Non-pigmented ciliary epithelial cell (primary cell): Measurements from ENCODE around the gene RAPGEF6.
"Not testable (repeated sequence)": the region's sequence is repeated elsewhere in the genome, so short reads cannot be mapped to it uniquely, and the experiment has no call there.

Source experiments
- DNase-seq: peaks from one replicate; pipeline ENCODE4 v3.0.0-alpha.2; 2010; ENCODE audit warnings: low read depth

RAPGEF6 gene

DNA sequence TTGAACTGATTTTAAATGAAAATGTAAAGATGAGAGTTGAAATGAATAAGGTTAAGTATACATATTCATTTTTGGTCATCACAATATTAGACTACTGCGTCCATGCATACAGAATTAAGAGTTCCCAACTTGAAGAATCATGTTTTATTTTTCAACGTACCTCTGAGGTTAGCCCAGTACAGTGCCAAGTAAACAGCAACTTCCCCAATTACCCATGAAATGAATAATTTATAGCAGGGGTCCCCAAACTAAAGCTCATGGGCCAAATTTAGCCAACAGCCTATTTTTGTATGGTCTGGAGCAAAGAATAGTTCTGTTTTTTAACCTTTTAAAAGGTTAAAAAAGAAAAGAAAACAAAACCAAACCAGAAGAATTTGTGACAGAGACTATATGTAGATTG lies 203.2 kb downstream of the RAPGEF6 start:
- DNase-seq: no peak

DNA sequence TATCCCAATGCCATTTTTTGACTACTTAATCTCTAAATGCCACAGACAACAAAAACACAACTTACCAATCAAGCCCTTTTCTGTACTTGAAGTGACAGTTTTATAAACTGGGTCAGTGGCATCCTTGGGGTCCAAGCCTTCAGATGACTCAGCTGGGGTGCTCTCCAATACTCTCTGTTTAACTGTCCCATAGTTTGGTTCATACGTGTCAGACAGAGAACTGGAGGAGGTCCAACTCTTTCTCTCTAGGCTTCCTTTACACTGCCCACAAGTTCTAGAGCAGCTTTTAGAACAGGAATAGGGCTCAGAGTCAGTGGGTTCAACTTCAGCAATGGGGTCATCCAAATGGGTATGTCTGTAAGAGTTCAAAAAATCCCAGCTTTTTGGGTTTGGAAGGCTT lies 204.2 kb downstream of the RAPGEF6 start:
- no peak for DNase-seq

DNA sequence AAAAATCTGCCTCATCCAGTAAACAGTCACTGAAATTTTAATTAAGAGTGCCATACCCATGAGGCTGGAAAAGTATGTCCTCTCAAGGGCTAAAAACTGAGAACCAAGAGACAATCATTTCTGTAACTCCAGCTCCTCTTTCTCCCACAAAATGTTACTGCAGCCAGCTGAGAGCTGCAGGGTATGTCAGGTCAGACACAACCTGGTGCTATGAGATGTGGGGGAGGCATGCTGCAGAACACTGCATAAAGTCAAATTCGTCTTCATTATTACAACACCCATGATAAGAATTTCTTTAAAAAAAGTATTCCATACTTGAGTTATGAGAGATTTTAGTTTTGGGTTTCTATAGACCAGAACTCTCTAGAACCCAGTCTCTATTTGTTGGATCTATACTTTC lies 209.0 kb downstream of the RAPGEF6 start:
- DNase-seq: no peak

DNA sequence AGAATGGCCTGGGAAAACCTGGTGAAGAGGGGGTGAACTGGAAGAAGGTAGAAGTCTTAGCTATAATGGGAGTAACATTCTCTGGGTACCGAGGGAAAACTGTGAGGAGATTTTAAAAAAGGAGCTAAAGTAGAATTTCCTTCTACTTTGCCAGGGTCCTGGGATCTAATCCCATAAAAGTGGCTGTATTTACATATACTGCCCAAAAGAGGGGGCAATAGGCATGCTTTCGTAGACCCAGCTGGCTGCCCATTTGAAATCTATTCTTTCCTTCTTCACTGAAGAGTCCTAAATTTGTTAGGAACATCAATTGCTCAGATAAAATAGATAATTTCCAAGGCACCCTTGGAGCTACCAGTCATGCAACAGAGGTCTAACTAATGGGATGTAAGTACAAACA lies 212.0 kb downstream of the RAPGEF6 start:
- DNase-seq: no peak

DNA sequence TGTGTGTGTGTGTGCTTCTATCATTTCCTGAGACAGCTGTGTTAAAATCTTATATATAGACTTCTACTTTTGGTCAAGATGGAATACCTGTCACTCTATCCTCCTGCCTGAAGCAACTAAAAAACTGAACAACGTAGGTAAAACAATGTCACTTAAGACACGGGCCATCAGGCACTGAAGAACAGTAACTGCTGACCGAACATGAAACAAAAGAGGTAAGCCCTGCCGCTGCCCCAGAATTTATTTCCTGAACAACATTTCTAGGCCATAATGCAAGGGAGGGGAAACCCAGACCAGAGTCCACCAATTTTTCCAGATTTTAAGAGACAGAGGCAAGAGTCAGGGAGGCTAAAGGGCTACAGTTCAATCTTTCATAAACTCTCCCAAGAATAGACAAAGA lies 215.2 kb downstream of the RAPGEF6 start:
- no peak for DNase-seq

DNA sequence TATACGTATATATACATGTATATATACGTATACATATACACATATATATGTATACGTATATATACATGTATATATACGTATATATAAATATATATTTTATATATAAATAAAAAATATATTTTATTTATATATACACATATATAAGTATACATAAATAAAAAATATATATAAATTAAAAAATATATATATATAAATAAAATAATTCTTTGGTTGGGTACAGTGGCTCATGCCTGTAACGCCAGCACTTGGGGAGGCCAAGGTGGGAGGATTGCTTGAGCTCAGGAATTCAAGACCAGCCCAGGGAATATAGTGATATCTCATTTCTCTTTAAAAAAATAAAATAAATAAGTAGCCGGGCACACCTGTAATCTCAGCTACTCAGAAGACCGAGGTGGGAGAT lies 216.2 kb downstream of the RAPGEF6 start:
- no peak for DNase-seq

DNA sequence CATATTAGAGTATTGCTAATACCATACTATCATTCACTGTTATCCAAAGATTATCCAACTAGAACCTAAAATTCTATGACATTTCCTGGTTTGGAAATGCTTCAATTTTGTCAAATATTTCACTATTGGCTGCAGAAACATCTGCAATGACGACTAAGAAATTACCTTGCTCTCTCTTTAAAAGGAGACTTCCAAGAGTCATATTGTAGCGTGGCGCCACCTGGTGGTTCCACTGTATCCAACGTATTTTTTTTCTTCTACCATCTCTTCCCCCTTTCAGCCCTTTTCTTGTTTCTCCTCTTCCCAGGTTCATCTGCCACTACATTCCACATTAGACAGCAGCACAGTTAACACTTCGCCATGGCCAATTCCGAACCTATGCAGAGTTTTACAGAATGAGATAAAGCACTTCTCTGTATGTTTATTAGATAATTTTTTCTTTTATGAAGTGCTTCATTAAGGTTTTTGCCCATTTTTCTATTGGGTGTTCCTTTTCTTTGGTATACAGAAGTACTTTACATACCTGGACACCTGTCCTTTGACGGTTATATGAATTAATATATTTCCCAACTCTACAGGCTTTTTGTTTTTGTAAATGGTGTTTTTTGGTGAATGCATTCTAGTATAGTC lies 217.7 kb downstream of the RAPGEF6 start:
- DNase-seq: peak; percentile 35

DNA sequence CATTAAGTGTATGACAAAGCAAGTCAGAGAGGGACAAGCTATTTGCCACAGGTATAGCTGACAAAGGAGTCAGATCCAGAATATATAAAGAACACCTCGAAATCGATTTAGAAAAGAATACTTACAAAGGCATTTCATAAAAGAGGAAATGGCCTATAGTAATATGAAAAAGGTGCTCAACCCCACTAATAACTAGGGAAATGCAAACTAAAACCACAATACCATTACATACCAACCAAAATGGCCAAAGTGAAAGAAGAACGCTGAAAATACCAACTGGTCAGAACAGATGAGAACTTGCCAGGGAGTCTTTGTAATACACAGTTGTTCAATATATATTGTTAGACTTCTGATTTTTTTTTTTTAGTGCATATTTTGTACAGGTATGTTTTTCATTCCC lies 218.3 kb downstream of the RAPGEF6 start:
- DNase-seq: no peak

DNA sequence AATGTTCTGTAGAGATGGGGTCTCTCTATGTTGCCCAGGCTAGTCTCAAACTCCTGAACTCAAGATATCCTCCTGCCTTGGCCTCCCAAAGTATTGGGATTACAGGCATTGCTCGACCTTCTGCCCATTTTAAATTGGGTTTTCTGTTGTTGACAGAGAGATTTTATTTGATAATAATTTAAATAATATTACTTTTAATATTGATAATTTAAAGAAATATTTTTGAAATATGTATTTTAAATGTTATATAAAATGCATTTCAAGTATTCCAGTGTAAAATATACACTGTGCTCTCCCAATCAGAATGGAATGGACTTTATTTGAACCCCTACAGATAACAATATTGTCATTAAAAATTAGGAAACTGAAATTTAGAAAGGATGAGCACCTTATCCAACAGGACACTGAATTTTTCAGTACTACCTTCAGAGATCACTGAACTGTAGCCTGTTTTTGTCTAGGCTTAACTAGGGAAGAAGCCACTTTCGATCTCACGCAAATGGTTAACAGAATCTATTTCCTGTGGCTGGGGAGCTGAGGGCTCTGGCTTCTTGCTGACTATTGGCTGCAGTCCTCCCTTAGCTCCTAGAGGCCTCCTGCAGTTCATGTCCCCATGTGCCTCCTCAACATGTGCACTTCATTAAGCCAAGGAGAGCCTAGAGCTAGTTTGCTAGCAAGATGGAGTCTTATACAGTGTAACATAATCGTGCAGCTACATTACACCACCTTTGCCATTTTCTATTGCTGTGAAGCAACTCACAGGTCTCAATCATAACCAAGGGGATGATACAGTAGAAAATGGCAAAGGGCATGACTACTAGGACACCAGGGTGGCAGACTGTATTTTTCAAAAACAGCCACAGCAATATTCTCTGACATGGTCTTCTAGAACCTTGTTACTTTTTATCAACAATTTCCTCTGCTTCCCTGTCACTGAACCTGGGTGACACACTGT lies 221.1 kb downstream of the RAPGEF6 start:
- DNase-seq: no peak

DNA sequence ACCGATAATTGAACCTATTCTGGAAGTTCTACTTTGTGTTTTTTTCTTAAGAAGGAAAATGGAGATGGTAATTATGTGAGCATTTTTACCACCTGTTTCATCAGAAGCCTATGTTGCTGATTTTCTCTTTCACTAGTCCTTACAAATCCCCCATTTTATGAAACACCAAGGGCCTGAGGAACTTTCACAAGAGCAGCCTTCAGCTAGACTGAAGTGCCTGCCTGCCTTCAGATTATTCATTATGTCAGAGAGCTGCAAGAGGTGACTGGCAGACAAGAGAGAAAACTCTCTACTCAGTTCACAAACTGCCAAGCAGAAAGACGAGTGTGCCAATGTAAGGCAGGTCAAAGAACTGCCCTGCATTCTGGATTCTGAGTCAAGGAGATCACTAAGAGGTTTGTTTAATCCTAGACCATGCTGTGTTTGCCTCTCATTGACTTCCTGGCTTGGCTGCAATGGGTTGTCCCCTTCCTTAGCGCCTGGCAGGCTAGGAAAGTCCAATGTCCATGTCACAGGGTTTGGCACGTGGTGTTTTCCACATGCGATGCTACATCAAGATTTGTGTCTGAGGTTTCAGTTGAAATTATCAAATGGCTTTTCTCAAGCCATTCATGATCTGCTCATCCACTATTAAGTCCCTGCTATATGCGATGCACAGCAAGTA lies 227.9 kb downstream of the RAPGEF6 start:
- no peak for DNase-seq

DNA sequence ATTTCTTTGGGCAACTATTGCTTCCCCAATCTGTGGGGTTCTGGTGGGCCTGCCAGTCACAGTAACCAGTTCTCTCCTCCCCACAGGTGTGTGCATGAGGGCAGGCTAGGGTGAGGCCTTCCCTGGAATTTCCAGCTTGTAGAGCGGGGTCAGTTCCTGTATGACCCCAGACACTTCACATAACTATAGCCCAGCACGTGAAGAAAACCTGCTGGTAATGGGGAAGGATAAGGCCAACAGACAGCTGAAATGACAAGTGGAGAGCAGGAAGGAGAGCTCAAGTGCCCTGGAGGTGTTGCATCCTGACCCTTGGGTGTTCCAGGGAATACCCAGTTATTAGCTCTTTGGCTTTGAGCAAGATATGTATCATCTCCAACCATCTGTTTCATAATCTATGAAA lies 229.0 kb downstream of the RAPGEF6 start:
- no peak for DNase-seq

DNA sequence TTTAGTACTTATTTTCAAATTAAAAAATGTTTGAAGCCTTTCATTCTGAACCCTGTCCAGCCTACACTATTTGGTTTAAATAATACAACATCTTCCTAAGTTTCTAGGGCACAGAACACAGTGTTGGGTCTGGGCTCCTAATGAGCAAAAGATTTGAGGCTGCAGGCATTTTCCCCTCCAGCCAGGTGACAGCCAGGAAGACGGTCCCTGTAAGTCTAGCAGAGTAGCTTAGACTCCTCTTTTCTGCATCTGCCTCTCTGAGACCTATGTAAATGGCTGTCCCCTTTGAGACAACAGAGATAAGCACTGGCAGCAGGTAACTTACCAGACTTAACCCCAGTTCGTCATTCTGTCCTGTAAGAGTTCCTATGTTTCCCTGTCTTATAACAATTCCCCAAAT lies 229.4 kb downstream of the RAPGEF6 start:
- no peak for DNase-seq

DNA sequence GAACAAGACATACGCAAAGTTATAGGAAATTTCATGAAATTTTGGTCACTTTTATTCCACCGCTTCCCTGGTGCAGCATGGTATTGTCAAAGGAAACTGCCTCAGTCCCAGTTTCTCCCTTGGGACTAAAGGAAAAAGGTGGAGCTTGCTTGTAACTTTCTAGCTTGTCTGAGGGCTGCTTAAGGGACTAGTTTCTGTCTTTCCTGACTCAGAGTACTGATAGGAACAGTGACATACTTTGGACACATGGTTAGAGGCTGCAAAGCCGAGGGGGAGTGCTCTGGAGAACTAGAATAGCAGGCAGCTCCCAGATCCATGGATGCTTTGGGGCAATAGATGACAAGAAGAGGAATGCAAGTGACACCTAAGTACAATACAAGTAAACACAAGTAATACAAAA lies 234.4 kb downstream of the RAPGEF6 start:
- DNase-seq: no peak

DNA sequence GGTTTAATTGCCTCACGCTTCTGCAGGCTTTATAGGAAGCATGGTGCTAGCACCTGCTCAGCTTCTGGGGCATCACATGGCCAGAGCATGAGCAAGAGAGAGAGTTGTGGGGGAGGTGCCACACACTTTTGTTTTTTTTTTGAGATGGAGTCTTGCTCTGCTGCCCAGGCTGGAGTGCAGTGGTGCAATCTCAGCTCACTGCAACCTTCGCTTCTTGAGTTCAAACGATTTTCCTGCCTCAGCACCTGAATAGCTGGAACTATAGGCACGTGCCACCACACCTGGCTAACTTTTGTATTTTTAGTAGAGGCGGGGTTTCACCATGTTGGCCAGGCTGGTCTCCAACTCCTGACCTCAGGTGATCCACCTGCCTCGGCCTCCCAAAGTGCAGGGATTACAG lies 236.0 kb downstream of the RAPGEF6 start:
- not testable (repeated sequence) for DNase-seq

DNA sequence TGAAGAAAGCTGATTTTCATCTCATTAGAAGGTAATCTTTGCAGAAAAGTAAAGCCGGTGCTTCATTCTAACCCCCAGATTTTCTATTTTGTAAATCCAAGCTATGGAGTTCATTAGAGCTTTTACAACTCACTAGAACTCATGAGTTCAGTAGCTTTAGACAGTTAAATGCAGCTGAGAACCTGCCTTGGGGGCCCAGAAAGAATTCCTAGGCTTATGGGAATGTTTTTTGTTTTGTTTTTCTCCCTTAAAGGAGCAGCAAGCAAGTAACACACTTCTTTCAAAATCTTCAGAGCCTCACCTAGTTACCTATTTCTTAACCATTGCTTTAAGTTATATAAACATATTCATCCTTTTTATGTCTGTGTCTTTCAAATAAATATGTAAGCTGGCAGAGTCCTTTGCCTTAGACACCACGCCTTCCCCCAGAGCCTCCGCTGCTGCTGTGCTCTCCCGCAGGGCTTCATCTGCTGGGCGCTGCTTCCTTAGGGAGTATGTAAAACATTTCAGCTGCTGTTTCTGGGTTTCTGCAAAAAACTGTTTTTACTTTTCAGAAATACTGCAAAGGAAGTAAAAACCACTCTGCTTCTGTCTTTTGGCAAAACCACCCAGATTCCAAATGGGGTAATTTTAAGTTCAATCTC lies 238.3 kb downstream of the RAPGEF6 start:
- DNase-seq: no peak

DNA sequence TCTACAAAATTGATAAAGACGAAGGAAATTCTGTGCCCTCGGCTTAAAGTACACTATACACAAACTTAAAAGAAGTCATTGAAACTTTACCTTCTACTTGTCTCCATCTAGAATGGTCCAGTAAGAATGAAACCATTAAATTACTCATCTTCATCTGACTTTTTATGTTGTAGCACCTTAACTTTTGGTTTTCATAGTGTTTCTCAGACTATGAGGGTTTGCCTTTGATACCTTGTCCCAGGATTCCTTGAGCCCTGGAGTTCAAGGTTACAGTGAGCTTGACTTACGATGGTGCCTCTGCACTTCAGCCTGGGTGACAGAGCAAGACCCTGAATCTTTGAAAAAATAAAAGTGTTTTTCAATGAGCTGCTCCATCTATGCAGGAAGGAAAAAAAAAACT lies 239.0 kb downstream of the RAPGEF6 start:
- no peak for DNase-seq

DNA sequence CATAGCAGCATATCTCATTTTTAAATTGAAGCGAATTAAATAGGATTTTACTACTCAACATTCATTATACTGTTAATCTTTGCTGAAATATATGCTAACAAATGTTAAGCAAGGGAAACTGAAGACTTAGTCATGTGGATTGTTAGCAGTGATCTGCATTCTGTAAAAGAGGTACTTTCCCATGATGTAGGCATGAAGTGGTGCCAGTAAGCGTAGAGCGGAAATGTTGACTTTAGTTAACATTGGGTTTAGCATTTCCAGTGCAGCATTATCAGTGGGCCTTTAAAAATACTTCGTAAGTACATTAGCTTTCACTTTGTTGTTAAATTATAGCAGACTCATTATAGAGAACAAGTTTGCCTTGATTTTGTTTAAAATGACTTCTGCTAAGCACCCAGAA lies 240.9 kb downstream of the RAPGEF6 start:
- DNase-seq: no peak

DNA sequence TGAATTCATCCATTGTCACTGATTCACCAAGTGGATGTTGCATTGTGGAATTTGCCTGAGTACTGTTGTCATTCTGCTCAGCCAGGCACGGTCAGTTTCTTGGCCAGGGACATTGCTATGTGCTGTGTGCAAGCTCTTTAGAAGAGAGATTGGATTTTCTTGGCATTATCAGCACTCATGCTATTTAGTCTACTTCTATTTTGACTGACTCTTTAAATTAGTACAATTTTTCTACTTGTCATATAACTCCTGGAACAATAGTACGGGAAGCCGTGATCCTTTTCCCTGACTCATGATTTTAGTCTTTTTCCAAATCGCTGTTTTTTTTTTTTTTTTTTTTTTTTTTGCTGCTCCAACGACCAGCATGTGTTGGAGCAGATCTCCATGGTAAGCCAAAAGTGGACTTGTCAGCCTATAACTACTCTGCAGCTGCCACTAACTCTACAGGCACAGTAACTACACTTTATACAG lies 241.5 kb downstream of the RAPGEF6 start:
- DNase-seq: no peak

DNA sequence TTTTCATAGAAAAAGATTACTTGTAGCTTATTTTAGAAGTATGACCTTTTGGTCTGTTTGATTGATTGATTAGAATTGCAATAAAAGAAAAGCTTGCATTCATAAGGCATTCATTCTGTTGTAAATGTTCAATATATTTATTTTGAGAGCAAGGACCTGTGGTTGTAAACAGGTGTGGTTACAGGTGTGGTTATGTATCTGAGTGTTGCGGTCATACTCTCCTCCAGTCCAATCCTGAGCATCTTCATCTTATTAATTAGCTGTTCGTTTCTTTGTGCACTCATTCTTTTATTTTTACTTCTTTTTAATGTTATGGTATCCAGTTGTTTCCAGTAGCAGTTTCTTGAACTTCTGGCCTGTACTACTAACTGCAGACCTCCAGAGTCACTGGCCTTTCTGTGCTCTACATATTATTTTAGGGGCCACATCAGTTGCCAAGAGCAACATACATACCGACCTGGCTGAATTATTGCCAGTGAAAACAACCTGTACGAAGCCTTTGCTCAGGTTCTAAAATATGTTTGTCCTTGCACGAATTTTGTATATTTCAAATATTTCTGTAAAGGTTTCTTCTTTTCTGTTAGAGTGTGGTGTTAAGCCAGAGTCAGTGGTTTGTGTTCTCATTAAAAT lies 242.4 kb downstream of the RAPGEF6 start:
- DNase-seq: no peak

DNA sequence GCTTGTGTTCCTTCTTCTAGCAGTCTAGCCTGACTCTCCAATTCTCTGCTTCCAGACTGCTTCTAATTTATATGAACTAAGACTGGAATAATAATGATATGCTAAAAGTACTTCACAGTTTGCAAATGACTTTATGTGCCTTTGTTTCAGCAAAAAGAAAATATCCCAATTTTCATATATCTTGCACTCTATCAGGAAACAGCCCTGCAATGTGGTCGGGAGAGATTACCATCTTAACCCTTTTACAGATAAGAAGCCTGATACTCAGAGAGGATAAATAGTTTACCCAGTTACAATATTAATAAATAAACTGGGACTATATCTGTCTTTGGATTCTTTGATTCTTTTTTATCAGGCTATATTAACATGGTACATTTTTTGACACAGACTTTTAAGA lies 245.2 kb downstream of the RAPGEF6 start:
- no peak for DNase-seq

DNA sequence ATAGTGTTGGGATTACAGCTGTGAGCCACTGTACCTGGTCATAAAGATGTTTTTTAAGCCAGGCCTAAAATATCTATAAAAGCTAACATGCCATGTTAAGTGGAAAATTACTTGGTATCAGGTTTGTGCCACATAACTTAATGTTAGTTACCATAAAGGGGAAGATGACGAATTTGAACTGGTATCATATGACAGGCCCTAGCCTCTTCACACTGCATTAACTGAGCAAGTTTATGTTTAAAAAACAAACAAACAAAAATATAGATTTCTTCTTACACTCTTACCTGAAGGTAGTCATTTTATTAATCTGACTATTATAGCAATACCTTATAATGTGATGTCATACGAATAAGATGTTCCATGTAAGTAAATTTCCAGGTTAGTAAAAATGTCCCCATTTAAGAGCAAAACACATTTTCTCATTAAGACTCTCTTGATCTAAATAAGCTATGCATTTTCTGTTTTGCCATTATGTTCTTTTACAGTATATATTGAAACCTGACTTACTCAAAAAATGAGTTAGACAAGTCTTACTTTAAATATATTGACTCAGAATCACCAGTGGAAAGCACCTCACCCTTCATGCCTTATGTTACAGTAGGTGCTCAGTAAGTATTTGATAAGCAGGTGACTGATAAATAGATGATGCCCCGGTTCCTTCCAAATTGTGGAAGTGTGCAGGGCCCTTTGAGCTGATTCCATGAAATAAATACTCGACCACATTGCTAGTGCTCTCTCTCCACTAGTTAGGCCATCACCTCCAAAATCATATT lies 245.7 kb downstream of the RAPGEF6 start:
- no peak for DNase-seq
